Endothelial cell of umbilical vein (primary cell): ENCODE data around the gene SLC15A2. TPM values are rescaled to one million over a fixed set of nuclear protein-coding genes. Genes with fewer than 3 reads are reported as not detected.

ENCODE experiments used
- BruUV-seq: library from RNA; stranded (reverse); fragments of 400-500 nt; replicated peaks from 2 replicates; lab custom pipeline; 2021; lab: Mats Ljungman, UMichigan
- CTCF ChIA-PET: fragments of 300-600, 350-600 bp; sonication (Branson Sonifier 250); formaldehyde crosslinking; loops from one replicate; lab custom pipeline; 2021; ENCODE audit warnings: antibody characterized with exemption, inconsistent platforms; lab: Charles Lee
- POLR2A ChIA-PET: fragments of 300-600, 350-600 bp; sonication (Branson Sonifier 250); formaldehyde crosslinking; loops from one replicate; lab custom pipeline; 2021; ENCODE audit warnings: antibody characterized with exemption, inconsistent platforms; lab: Charles Lee
- DNase-seq: peaks from one replicate; pipeline ENCODE4 v3.0.0-alpha.2; 2011; ENCODE audit warnings: low read depth, low spot score
- FAIRE-seq: peaks from 2 replicates; lab custom pipeline; 2011; peaks lifted over from hg19 to GRCh38; lab: Jason Lieb, UNC
- H2AFZ ChIP-seq: 2 replicates; pipeline ENCODE4 v1.6.0; 2012; ENCODE audit warnings: low read depth, low read length, control low read depth, inconsistent platforms
- H3K27ac ChIP-seq: 2 replicates; pipeline ENCODE4 v1.5.1; 2011; ENCODE audit warnings: low read depth, mild to moderate bottlenecking, control low read depth, low read length, moderate library complexity; ENCODE audit not compliant: insufficient read depth
- H3K27me3 ChIP-seq, 2 experiments: 2 replicates each; pipeline versions ENCODE4 v1.6.0 to v1.6.1; 2011; ENCODE audit warnings: low read length in 2 of 2, mixed read lengths in 1 of 2; ENCODE audit not compliant: control insufficient read depth in 2 of 2, insufficient read depth in 2 of 2
- H3K36me3 ChIP-seq, 2 experiments: 2 replicates in 1 of 2; 3 replicates in 1 of 2; pipeline ENCODE4 v1.5.1; 2011; ENCODE audit warnings: low read length in 2 of 2, mild to moderate bottlenecking in 1 of 2, moderate library complexity in 1 of 2; ENCODE audit not compliant: control insufficient read depth in 2 of 2, insufficient read depth in 2 of 2; ENCODE audit errors: extremely low read depth in 1 of 2
- H3K4me1 ChIP-seq: 3 replicates; pipeline ENCODE4 v1.5.1; 2011; ENCODE audit warnings: mild to moderate bottlenecking, low read length; ENCODE audit not compliant: control insufficient read depth, insufficient read depth; ENCODE audit errors: extremely low read depth
- H3K4me2 ChIP-seq: 2 replicates; pipeline ENCODE4 v1.6.1; 2011; ENCODE audit warnings: low read length, control low read depth, mixed read lengths; ENCODE audit not compliant: insufficient read depth
- H3K4me3 ChIP-seq, 3 experiments: fragments of 200-600 bp in 1 of 3; sonication (generic), shearing (Covaris generic) in 1 of 3; replicated peaks in 1 of 3; 2 replicates each; pipeline ENCODE4 v1.5.1; 2011 to 2016; ENCODE audit warnings: control low read depth in 3 of 3, low read length in 3 of 3, mild to moderate bottlenecking in 2 of 3, inconsistent platforms in 1 of 3, low read depth in 1 of 3, moderate library complexity in 1 of 3; ENCODE audit not compliant: insufficient read depth in 1 of 3
- H3K79me2 ChIP-seq: 2 replicates; pipeline ENCODE4 v1.6.0; 2012; ENCODE audit warnings: low read length, inconsistent platforms; ENCODE audit not compliant: control insufficient read depth, insufficient read depth
- H3K9ac ChIP-seq: replicated peaks from 2 replicates; pipeline ENCODE3; 2011; ENCODE audit warnings: low read length, control low read depth; ENCODE audit not compliant: insufficient read depth; ENCODE audit errors: extremely low read depth
- H3K9me1 ChIP-seq: replicated peaks from 3 replicates; pipeline ENCODE4 v1.6.0; 2011; ENCODE audit warnings: mild to moderate bottlenecking, low read length; ENCODE audit not compliant: control insufficient read depth, insufficient read depth; ENCODE audit errors: extremely low read depth
- H3K9me3 ChIP-seq: replicated peaks from 2 replicates; pipeline ENCODE4 v1.5.1; 2012; ENCODE audit warnings: low read length, inconsistent platforms; ENCODE audit not compliant: control insufficient read depth, insufficient read depth
- H4K20me1 ChIP-seq: replicated peaks from 2 replicates; pipeline ENCODE3; 2011; ENCODE audit warnings: mild to moderate bottlenecking, low read length; ENCODE audit not compliant: control insufficient read depth, insufficient read depth; ENCODE audit errors: extremely low read depth
- CTCF ChIP-seq, 2 donors: IDR thresholded peaks; 1 replicate in 1 of 2; 2 replicates in 1 of 2; pipeline ENCODE4 v1.5.1; 2011; ENCODE audit warnings: low read length in 2 of 2, mild to moderate bottlenecking in 2 of 2, moderate library complexity in 2 of 2, control low read depth in 1 of 2, inconsistent platforms in 1 of 2, low read depth in 1 of 2; ENCODE audit not compliant: insufficient read depth in 1 of 2; ENCODE audit errors: extremely low read depth in 1 of 2
- EZH2 ChIP-seq: IDR thresholded peaks from 2 replicates; pipeline ENCODE4 v1.6.1; 2012; ENCODE audit warnings: borderline replicate concordance, low read depth, mild to moderate bottlenecking, moderate library complexity, low read length, inconsistent platforms; ENCODE audit not compliant: severe bottlenecking
- FOS ChIP-seq: IDR thresholded peaks from 2 replicates; pipeline ENCODE4 v1.6.1; 2011; ENCODE audit warnings: mild to moderate bottlenecking, low read length, moderate library complexity, borderline replicate concordance; ENCODE audit not compliant: insufficient read depth
- GATA2 ChIP-seq: IDR thresholded peaks from 2 replicates; pipeline ENCODE4 v1.7.0; 2011; ENCODE audit warnings: low read depth, mild to moderate bottlenecking, moderate library complexity, mixed read lengths, low read length; ENCODE audit not compliant: insufficient read length, insufficient read depth
- JUN ChIP-seq: IDR thresholded peaks from 2 replicates; pipeline ENCODE4 v1.6.1; 2011; ENCODE audit warnings: borderline replicate concordance, low read depth; ENCODE audit not compliant: insufficient read length, insufficient read depth
- MAX ChIP-seq: IDR thresholded peaks from 2 replicates; pipeline ENCODE4 v1.6.1; 2011; ENCODE audit not compliant: insufficient read depth, insufficient read length
- MYC ChIP-seq: IDR thresholded peaks from one replicate; pipeline ENCODE4 v1.6.1; 2011; ENCODE audit warnings: mild to moderate bottlenecking, low read depth, low read length
- POLR2A ChIP-seq: IDR thresholded peaks from 2 replicates; pipeline ENCODE4 v1.6.1; 2012; ENCODE audit warnings: low read depth, mild to moderate bottlenecking, control low read depth, low read length
- POLR2AphosphoS5 ChIP-seq: IDR thresholded peaks from 2 replicates; pipeline ENCODE4 v1.6.1; 2012; ENCODE audit warnings: low read depth, mild to moderate bottlenecking, control low read depth, low read length, moderate library complexity; ENCODE audit not compliant: insufficient read depth
- dilution Hi-C: fragments of 300-500 bp; cut with MboI; formaldehyde crosslinking; loops from one replicate; pipeline ENCODE4 v1.15.0; 2019; ENCODE audit warnings: low sequenced_read_pairs; ENCODE audit not compliant: extremely low pct_ligation_motif_present
- intact Hi-C: fragments of 100-400 bp; cut with micrococcal nuclease; formaldehyde crosslinking; loops from one replicate; pipeline ENCODE4 v1.10.0; 2022
- polyA plus RNA-seq, 4 experiments: library from polyadenylated mRNA; depleted of rRNA in 3 of 4; stranded (reverse) in 3 of 4; unstranded in 1 of 4; fragments of >200 nt; gene quantifications; 2 replicates each; pipeline versions ENCODE4 v1.2.1 to v1.2.3, GENCODE V29; 2011 to 2012; ENCODE audit warnings: missing spikeins in 1 of 4
- total RNA-seq: library from RNA; stranded (reverse); gene quantifications from 2 replicates; pipeline ENCODE4 v1.2.3, GENCODE V29; 2021

Gene SLC15A2
- total and polyA plus RNA-seq, 2 donors (not counting 3 experiments of a cell fraction or from before 2014, with no cell fraction given): 0.11 to 0.39 TPM

GRCh38 chr3:121896823-121897222, 2.6 kb downstream of the SLC15A2 start:
- Histone ChIP-seq H3K9ac (no peak overlapping the region), H3K27ac (no peak overlapping the region), H3K9me1 (no peaks in the 10 kb centered on the region), H3K27me3 (no peaks in the 10 kb centered on the region), H3K4me2 (no peak overlapping the region), H2AFZ (no peak overlapping the region), H3K9me3 (no peaks in the 10 kb centered on the region), H3K4me1 (no peaks in the 10 kb centered on the region), H4K20me1 (no peaks in the 10 kb centered on the region), H3K36me3 (no peaks in the 10 kb centered on the region), H3K4me3 (no peak overlapping the region), H3K79me2 (no peaks in the 10 kb centered on the region)
- POLR2A ChIA-PET: no interaction called here
- no peak for FAIRE-seq
- no peak for TF ChIP-seq GATA2
- TF ChIP-seq MYC: no peak
- no peak for TF ChIP-seq FOS
- TF ChIP-seq CTCF (IDR thresholded peaks at IDR 0.05; ENCODE audit: extremely low read depth in 1 of 2, insufficient read depth in 1 of 2, low read depth in 1 of 2, low read length in 2 of 2): no peak
- TF ChIP-seq POLR2AphosphoS5: no peak
- TF ChIP-seq EZH2: no peak
- TF ChIP-seq JUN: no peak
- no peak for TF ChIP-seq POLR2A
- TF ChIP-seq MAX: no peak
- no TSS peak for BruUV-seq
- DNase-seq: no peak
- dilution Hi-C loops: no loop called here
- intact Hi-C loops: no loop called here
- CTCF ChIA-PET: no interaction called here
